CD4-positive, alpha-beta T cell (primary cell): ENCODE results near the gene CNNM2. TPM values are rescaled to one million over a fixed set of nuclear protein-coding genes. Genes with fewer than 3 reads are reported as not detected.

Experiments
- ATAC-seq: fragments of 200-7000 bp; cut with Tn5 transposase; one replicate; pipeline ENCODE4 v1.10.0; 2022; ENCODE audit warnings: mild to moderate bottlenecking; ENCODE audit not compliant: poor library complexity
- CTCF ChIA-PET: fragments of 350-600 bp; sonication (Branson Sonifier 250); formaldehyde crosslinking; loops from one replicate; lab custom pipeline; 2021; ENCODE audit warnings: antibody characterized with exemption, inconsistent platforms; lab: Charles Lee
- POLR2A ChIA-PET: fragments of 350-600 bp; sonication (Branson Sonifier 250); formaldehyde crosslinking; loops from one replicate; lab custom pipeline; 2021; ENCODE audit warnings: antibody characterized with exemption, inconsistent platforms; lab: Charles Lee
- DNase-seq, 14 experiments: peaks; one replicate each; pipeline ENCODE4 v3.0.0-alpha.2; 2013 to 2020; ENCODE audit warnings: mixed read lengths in 2 of 14
- H3K27ac ChIP-seq, 2 donors: one replicate each; pipeline versions ENCODE4 v1.5.1 to v1.7.0; 2013; ENCODE audit warnings: low read length in 2 of 2, low read depth in 1 of 2, mild to moderate bottlenecking in 1 of 2
- H3K27me3 ChIP-seq, 2 experiments: 1 replicate in 1 of 2; 2 replicates in 1 of 2; pipeline versions ENCODE4 v1.6.1 to v1.7.0; 2013; ENCODE audit warnings: low read length in 2 of 2, control low read depth in 1 of 2, mild to moderate bottlenecking in 1 of 2, moderate library complexity in 1 of 2; ENCODE audit not compliant: insufficient read depth in 2 of 2, control insufficient read depth in 1 of 2
- H3K36me3 ChIP-seq: one replicate; pipeline ENCODE4 v1.6.1; 2013; ENCODE audit warnings: low read length, control low read depth; ENCODE audit not compliant: insufficient read depth
- H3K4me1 ChIP-seq: one replicate; pipeline ENCODE4 v1.6.1; 2013; ENCODE audit warnings: low read length, control low read depth; ENCODE audit not compliant: insufficient read depth
- H3K4me3 ChIP-seq: one replicate; pipeline ENCODE4 v1.5.1; 2013; ENCODE audit warnings: mild to moderate bottlenecking, low read length, moderate library complexity
- H3K9me3 ChIP-seq, 2 experiments: 1 replicate in 1 of 2; 2 replicates in 1 of 2; pipeline versions ENCODE4 v1.6.1 to v1.7.0; 2013; ENCODE audit warnings: low read length in 2 of 2, mild to moderate bottlenecking in 2 of 2, control low read depth in 1 of 2, moderate library complexity in 1 of 2; ENCODE audit not compliant: control insufficient read depth in 1 of 2, insufficient read depth in 1 of 2
- H3K27ac Mint-ChIP-seq: one replicate; pipeline ENCODE4 v1.8.0; 2020; ENCODE audit warnings: mixed read lengths
- H3K27me3 Mint-ChIP-seq: one replicate; pipeline ENCODE4 v1.8.0; 2021; ENCODE audit warnings: mixed read lengths
- H3K36me3 Mint-ChIP-seq: one replicate; pipeline ENCODE4 v1.8.0; 2021; ENCODE audit warnings: low read depth, mixed read lengths
- H3K4me1 Mint-ChIP-seq: one replicate; pipeline ENCODE4 v1.8.0; 2021; ENCODE audit warnings: low read depth, mixed read lengths
- H3K4me3 Mint-ChIP-seq: one replicate; pipeline ENCODE4 v1.8.0; 2020; ENCODE audit warnings: mild to moderate bottlenecking, mixed read lengths
- H3K9me3 Mint-ChIP-seq: one replicate; pipeline ENCODE4 v1.8.0; 2020; ENCODE audit warnings: mixed read lengths
- CTCF ChIP-seq: fragments of 200-600 bp; IDR thresholded peaks from one replicate; pipeline ENCODE4 v1.8.0; 2022; ENCODE audit warnings: antibody characterized with exemption, mild to moderate bottlenecking
- intact Hi-C, 2 experiments: fragments of 100-400 bp; cut with DNase I in 1 of 2; cut with micrococcal nuclease in 1 of 2; formaldehyde crosslinking; loops; one replicate each; pipeline versions ENCODE4 v1.15.1 to v1.9.0; 2023 to 2025; cut with DNase I, micrococcal nuclease
- total RNA-seq, 174 experiments: library from RNA in 2 of 174; stranded (reverse) in 2 of 174; gene quantifications; one replicate each; pipeline ENCODE4 v1.2.3 and lab custom pipeline; 2021 to 2026

Gene CNNM2
- total RNA-seq, 2 experiments from 2014 or later: 8.4 to 8.9 TPM

DNA sequence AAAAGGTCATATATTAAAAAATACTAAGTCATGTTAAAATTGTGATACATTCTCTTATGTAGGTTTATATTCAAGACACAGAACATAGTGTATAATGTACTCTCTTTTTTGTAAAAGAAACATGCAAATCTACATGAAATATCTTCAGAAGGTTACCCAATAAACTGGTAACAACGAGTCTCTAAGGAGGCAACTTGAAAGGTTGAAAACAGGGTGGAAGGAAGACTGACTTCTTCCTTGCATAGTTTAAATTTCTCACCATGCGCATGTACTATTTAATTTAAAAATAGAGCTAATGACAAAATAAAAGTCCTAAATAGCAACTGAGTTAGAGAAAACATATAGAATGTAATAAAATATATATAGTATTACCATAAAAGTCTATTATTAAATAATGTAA, 142.5 kb downstream of the CNNM2 start:
- Mint-ChIP-seq H3K9me3 (no peaks in the 10 kb centered on the region), H3K36me3 (peaks cover 14% of the 10 kb centered on the region), H3K27me3 (no peaks in the 10 kb centered on the region), H3K4me3 (no peak overlapping the region), H3K27ac (no peak overlapping the region), H3K4me1 (no peaks in the 10 kb centered on the region)
- no peaks in the 10 kb centered on the region for H3K36me3 ChIP-seq
- CTCF ChIA-PET: no interaction called here
- POLR2A ChIA-PET: no interaction called here
- DNase-seq (no peak), ATAC-seq (no peak)
- no peak overlapping the region for H3K4me3 ChIP-seq
- TF ChIP-seq CTCF: no peak
- H3K9me3 ChIP-seq: no peaks in the 10 kb centered on the region
- no peak overlapping the region for H3K27ac ChIP-seq
- no peaks in the 10 kb centered on the region for H3K4me1 ChIP-seq
- H3K27me3 ChIP-seq: no peaks in the 10 kb centered on the region
- intact Hi-C loops: no loop called here

GRCh38 chr10:103062854-103063590, 144.9 kb downstream of the CNNM2 start:
- Histone ChIP-seq H3K36me3 (no peaks in the 10 kb centered on the region), H3K9me3 (no peaks in the 10 kb centered on the region), H3K4me1 (no peaks in the 10 kb centered on the region), H3K4me3 (no peak overlapping the region), H3K27me3 (no peaks in the 10 kb centered on the region), H3K27ac (no peak overlapping the region)
- DNase-seq: no peak
- H3K4me1 Mint-ChIP-seq: no peaks in the 10 kb centered on the region
- no peak for TF ChIP-seq CTCF
- intact Hi-C loops: no loop called here
- peaks cover 9% of the 10 kb centered on the region for H3K36me3 Mint-ChIP-seq
- H3K27me3 Mint-ChIP-seq: no peaks in the 10 kb centered on the region
- H3K4me3 Mint-ChIP-seq: no peak overlapping the region
- ChIA-PET CTCF (interaction anchor here (1.3 kb wide), 1 partner anchor 145 kb away, joined by 3 read pairs; the partner anchor contains the start of gene CNNM2), POLR2A (interaction anchor here (2.1 kb wide), 1 partner anchor 145 kb away, joined by 7 read pairs; the partner anchor contains the start of gene CNNM2)
- no peak for ATAC-seq
- no peak overlapping the region for H3K27ac Mint-ChIP-seq
- no peaks in the 10 kb centered on the region for H3K9me3 Mint-ChIP-seq

DNA sequence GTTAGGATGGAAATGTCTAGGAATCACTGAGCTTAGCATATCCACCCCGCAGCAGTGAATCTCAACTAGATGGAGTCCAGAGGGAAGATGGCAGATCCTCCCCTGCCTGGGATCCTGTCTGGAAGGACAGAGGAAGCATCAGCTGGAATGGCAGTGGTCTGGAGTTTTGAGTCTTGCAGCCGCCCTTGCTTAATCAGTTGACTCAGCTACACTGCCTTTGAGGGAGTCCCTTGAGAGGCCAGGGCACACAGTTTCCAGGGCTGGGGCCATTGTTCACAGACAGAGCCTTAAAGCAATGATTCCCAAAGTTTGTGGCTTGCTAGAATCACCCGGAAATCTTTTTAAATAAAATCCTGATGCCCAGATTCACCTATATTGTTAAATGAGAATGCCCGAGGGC, 146.9 kb downstream of the CNNM2 start:
- intact Hi-C loops: no loop called here
- CTCF ChIA-PET: no interaction called here

More for the DNA sequence above, 146.9 kb downstream of the CNNM2 start:
- peaks cover 21% of the 10 kb centered on the region for H3K36me3 Mint-ChIP-seq
- no peak for ATAC-seq
- no peak for DNase-seq
- Histone ChIP-seq H3K9me3 (no peaks in the 10 kb centered on the region), H3K27me3 (no peaks in the 10 kb centered on the region), H3K27ac (no peak overlapping the region), H3K4me1 (peaks cover 9% of the 10 kb centered on the region), H3K4me3 (no peak overlapping the region), H3K36me3 (no peaks in the 10 kb centered on the region)
- H3K4me1 Mint-ChIP-seq: peaks cover 12% of the 10 kb centered on the region
- no peaks in the 10 kb centered on the region for H3K27me3 Mint-ChIP-seq
- H3K27ac Mint-ChIP-seq: no peak overlapping the region
- no peak for TF ChIP-seq CTCF
- POLR2A ChIA-PET: interaction anchor here (2.1 kb wide), 1 partner anchor 147 kb away, joined by 7 read pairs; the partner anchor contains the start of gene CNNM2
- no peaks in the 10 kb centered on the region for H3K9me3 Mint-ChIP-seq
- no peak overlapping the region for H3K4me3 Mint-ChIP-seq
